Measurements from ENCODE around the gene MLLT6.

Gene MLLT6

GRCh38 chr17:38676706-38677504, 28.2 kb upstream of the MLLT6 start:
- DNase-seq, result peak; percentile 8

DNA sequence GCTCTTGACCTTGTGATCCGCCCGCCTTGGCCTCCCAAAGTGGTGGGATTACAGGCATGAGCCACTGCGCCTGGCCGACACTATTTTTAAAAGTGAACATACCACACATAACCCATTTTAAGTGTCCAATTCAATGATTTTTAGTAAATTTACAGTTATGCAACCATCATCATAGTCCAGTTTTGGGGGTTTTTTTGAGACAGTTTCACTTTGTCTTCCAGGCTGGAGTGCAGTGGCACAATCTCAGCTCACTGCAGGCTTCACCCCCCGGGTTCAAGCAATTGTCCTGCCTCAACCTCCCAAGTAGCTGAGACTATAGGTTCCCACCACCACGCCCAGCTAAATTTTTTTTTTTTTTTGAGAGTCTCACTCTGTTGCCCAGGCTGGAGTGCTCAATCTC, 27.3 kb upstream of the MLLT6 start:
- no peak for DNase-seq

DNA sequence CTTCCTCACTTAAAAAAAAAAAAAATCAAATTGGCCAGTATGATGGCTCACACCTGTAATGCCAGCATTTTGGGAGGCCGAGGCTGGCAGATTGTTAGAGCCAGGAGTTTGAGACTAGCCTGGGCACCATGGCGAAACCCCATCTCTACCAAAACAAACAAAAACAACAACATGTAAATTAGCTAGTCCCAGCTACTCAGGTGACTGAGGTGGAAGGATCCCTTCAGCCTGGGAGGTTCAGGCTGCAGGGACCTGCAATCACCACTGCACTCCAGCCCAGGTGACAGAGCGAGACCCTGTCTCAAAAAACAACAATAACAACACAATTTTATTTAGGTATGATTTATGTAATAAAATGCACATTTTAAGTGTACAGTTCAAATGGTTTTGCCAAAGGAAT, 24.0 kb upstream of the MLLT6 start:
- DNase-seq, result no peak

DNA sequence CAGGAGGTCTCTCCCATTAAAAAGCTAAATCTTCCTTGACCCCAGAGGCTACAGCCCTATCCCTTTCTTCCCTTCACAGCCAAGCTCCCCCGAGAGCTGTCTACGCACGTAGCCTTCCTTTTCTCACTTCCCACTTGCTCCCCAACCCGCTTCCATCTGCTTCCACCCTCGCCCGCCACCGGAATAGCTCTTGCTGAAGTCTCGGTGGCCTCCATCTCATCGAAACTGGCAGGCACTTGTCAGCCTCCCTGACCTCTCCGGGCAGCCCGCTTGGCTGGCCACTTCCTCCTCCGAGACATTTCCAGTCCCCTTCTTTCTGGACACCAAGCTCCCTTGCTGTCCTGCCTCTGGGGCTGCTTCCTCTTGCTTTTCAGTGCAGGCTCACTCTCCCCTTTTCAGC, 19.6 kb upstream of the MLLT6 start:
- no peak for DNase-seq

- no peak for DNase-seq
Measured at GRCh38 chr17:38687286-38687685, 17.8 kb upstream of the MLLT6 start.

DNA sequence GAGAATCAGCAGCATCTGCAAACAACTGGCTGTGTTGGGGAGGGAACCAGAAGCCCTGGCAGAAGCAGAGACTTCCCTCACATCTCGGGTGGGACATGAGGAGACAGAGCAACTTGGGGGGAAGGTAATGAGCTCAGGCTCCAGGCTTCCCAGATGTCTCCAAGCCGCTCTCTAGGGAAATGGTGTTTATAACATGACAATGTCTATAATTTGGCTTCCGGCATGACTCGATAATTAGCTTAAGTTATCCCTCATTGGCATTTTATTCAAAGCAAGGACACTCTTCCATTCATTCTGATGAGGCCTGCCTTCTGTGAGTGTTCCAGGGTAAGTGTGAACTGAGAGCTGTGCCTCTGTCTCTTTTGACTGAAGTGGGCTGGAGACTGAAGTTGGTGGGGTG, 14.7 kb upstream of the MLLT6 start:
- DNase-seq, result peak; percentile 11

- DNase-seq, result no peak
Measured at GRCh38 chr17:38691154-38691553, 13.9 kb upstream of the MLLT6 start.

- no peak for DNase-seq
Measured at GRCh38 chr17:38693700-38694329, 11.3 kb upstream of the MLLT6 start.

- no peak for DNase-seq
Measured at GRCh38 chr17:38697061-38697820, 7.8 kb upstream of the MLLT6 start.

DNA sequence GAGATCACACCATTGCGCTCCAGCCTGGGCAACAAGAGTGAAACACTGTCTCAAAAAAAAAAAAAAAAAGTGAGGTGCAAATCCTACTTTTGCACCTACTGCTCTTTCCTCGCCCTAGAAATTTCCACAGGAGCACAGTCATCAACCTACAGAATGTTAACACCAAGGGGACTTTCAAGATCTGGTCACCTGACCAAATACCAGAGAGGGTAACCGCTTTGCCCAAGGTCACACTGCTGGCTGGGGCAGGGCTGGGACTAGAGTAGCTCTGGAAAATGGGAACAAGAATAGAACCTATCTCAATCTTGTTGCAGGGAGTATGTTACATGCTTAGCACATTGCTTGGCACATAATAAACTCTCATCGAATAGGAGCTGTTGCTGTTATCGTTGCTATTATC, 6.3 kb upstream of the MLLT6 start:
- DNase-seq, result no peak

DNA sequence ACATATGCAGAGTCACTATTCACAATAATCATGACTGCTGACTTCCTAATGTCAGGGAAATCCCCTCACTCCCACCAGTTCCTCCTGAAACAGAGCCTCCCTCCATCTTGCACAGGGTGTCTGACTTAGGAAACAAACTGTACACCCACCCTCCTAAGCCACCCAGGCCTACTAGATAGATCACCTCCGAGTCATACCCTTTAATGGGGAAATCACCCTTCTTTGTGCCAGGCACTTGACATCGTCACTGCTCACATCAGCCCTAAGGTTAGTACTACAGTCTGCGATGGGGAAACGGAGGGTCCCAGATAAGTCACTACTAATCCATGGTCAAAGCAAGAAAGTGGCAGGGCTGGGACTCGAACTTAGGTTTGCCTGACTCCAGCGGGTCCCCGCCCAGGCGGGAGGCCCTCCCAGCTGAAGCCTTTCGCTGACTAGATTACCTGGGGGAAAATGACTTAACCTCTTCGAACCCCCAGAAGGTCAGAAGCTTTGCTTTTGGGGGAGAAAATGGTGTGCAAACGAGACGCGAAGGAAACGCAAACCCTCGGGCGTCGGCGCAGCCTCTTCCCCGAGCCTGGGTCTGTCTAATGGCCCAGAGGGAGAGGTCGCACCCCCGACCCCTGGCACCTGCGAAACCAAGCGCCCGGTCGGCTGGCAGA, 3.4 kb upstream of the MLLT6 start:
- no peak for DNase-seq

DNA sequence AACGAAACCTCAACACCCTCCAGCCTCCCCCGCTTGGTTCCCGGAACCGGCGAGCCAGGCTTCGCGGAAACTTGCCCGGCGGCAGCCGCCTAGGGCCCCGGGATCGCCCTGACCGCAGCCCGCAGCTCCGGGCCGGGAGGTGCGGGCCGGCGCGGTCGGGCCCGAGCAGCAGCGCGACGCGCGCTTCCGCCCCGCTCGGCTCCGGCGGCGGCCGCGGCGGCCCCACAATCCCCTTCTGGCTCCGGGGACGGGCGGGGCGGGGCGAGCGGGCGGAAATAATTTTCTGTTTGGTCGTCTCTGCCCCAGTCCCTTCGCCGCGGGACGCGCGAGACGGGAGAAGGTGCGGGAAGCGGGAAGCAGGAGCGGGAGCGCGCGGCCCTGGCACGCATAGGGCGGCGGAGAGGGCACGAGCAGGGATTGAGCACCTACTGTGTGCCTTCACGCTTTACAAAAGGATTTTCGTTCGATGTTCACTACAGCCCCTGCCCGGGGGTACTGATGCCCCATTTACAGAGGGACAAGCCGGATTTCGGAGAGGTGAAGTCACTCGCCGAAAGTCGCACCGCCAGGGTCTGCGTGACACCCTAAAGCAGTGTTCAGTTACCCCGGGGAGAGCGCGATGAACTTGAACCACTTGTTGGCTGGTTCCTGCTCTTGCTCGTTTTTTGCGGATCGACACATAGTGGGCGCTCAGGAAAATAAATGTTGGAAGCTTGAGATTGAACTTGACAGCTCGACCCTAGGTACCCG, 2.7 kb upstream of the MLLT6 start:
- DNase-seq, result peak; percentile 55

DNA sequence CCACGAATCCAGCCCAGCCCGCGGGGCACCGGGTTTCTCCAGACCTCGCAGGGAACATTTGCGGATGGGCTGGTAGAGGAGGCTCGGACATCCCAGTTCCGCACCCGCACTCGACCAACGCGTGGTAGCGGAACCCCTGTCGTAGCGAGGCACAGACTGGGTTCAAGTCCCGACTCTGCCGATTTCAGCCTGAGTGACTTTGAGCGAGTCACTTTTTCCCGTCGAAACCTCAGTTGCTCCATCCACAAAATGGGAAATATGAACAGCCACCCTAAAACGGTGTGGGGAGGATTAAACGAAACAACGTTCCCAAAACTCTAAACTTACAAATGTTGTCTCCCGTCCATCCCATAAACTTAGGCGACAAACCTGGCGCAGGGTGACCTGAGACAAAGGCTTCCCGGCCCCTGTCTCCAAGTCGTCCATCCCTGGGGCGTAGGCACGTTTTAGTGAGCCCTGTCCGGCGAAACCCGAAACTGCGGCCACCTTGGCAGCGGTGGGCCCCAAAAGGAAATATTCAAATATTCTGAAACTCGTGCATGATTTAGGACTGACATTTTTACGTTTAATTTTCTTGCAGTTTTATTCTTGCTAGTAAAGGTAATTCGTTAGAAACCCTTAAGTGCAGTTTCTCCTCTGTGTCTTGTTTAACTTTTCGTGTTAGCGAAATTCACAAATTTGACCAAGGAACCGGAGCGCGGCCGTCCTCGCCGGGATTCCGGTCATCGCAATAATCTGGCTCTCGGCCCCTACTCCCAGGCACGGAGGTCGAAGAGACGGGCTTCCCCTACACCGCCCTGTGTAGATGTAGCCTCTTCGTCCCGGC, 1.9 kb upstream of the MLLT6 start:
- DNase-seq, result no peak

DNA sequence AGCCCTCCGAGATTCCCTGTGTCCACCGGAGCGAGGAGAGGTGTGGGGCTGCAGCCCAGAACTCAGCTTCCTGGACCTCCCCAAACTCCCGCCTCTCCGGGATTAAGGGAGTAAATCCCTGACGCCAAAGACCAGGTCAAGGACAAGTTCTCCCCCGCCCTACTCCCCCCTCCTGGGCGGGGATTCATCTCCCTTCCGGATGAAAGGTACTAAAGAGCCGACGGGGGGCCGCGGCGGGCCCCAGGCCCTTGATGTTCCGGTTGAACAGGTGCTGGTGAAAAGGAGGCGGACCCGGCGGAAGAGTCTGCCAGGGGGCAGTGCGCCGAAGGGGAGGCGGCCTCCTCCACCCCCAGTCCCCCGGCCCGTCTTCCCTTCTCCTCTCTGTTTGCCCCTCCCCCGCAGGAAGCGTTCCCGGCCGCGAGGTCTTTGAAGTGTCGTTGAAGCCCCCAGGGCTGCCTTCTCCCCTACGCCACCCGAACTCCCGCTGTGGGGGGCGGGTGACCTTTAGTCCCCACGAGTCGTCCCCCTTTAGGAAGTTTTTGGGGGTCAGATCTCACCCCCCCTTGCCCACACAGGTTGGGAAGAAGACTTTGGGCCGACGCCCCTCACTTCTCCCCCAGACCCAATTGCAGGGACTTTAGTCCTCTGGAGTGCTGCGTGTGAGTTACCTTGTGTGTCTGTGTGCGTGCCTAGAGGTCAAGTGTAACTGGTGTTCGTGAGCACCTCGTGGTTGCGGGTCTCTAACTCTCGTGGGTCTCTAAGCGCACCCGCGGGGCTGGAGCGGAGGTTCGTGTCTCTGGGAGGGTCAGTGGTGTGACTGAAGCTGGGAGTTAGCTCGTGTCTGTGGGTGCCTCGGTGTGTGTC, 1.1 kb upstream of the MLLT6 start:
- DNase-seq, result peak; percentile 84

GRCh38 chr17:38705523-38705802, 390 bp downstream of the MLLT6 start:
- no peak for DNase-seq

DNA sequence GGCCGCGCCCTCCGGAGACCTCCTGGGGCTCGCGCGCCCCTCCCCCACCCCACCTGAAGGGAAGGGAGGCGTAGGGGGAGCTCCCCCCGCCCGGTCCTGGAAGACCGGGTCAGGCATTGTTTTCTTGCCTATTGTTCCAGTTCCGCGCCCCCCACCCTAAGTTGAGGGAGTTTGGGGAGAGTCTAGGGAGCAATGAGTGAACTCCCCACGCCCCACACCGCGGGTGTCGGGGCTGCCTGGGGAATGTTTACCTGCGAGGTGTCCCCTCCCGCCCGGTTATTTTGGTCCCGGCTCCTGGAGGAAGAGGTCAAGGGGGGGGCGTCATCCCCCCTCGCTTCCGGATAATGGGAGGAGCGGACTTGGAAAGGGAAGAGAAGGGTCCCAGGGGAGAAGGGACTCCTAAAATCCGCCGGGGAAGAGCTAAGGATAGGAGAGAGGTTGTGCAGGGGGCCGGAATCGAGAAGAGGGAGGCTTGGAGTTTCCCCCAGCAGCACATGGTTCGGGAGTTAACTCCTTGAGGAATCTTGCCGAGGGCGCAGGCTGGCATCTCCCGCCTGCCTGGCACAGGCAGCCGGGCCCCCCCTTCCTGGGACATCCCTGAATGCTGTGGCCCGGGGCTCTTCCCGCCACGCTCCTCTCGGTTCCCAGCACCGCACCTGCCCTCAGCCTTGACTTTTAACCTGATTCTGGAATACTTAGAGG, 881 bp downstream of the MLLT6 start:
- DNase-seq, result peak; percentile 46

DNA sequence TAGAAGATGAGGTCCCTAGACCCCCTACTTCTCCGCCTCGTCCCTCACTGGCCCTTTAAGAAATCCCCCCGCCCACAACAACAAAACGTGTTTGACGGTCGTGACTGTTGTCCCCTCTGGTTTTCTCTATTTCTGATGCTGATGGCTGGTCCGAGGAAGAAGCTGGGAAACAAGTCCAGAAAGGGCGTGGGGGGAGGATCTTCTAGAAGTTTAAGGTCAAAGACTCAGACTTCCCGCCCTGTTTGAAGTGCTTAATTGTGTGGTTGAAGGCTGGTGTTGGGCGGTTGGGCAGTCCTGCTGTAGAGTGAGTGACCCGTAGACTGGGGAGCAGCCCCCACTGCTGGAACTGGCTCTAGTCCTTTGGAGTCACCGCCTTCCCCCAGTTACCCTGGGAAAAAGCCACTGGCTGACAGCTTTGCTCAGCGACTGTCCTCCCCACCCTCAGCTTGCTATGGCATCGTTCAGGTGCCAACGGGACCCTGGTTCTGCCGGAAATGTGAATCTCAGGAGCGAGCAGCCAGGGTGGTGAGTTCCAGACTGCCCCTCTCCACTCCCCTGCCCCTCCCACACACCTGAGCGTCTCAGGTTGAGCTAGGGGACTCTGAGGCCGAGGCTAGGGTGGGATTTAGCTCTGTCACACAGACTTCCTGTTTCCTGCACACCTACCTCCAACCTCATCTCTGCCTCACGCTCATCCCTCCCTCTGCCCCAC, 1.6 kb downstream of the MLLT6 start:
- DNase-seq, result no peak

DNA sequence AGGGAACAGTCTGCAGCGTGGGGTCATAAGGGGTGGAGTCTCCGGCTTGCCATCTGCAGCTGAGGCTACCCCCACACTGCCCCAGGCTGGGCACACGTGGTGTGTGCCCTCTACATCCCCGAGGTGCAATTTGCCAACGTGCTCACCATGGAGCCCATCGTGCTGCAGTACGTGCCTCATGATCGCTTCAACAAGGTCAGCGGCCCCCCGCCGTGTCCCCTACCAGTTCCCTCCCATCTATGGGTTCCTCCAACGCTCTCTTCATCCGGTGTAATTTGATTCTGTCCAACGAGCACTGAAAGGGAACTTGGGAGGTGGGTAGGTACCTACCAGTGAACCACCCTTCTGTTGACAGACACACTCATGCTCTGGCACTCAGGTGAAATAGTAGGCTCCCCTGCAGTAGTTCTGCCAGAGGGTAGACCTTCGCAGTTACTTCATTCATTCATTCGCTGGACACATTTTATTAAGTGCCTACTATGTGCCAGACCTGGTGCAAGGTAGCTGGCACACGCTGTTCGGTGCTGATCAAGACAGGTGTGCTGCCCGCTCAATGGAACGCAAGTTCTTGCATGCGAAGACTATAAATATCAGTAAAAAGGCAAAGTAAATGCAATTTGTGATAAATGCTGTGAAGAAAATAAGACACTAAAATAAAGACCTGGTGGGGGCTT, 2.7 kb downstream of the MLLT6 start:
- DNase-seq, result no peak
